Neural cell (in vitro differentiated cells): ENCODE measurements around the gene TMEM94. TPM values are rescaled to one million over a fixed set of nuclear protein-coding genes. Genes with fewer than 3 reads are reported as not detected.
"Not testable (repeated sequence)": the region's sequence is repeated elsewhere in the genome, so short reads cannot be mapped to it uniquely, and the experiment has no call there.

Source experiments
- H2AFZ ChIP-seq: fragments of 200-600, 300-800 bp; sonication (generic), shearing (Covaris generic); 2 replicates; pipeline ENCODE4 v1.6.0; 2014; ENCODE audit warnings: low read depth, mild to moderate bottlenecking, antibody characterized with exemption, low read length, moderate library complexity
- H3F3A ChIP-seq: fragments of 200-600 bp; shearing (Covaris generic); 2 replicates; pipeline ENCODE4 v1.6.1; 2016; ENCODE audit warnings: mild to moderate bottlenecking, moderate library complexity, mixed read lengths, antibody characterized with exemption, low read length; ENCODE audit not compliant: insufficient read depth, poor library complexity, severe bottlenecking
- H3K27ac ChIP-seq: fragments of 200-600, 300-800 bp; sonication (generic), shearing (Covaris generic); 2 replicates; pipeline ENCODE4 v1.5.1; 2014; ENCODE audit warnings: mild to moderate bottlenecking, low read length, moderate library complexity
- H3K27me3 ChIP-seq: fragments of 300-800, 200-600 bp; sonication (generic), shearing (Covaris generic); 2 replicates; pipeline ENCODE4 v1.6.0; 2014; ENCODE audit warnings: mild to moderate bottlenecking, low read depth, low read length, moderate library complexity; ENCODE audit not compliant: insufficient read depth
- H3K36me3 ChIP-seq: fragments of 300-800, 200-600 bp; sonication (generic), shearing (Covaris generic); 2 replicates; pipeline ENCODE4 v1.5.1; 2014; ENCODE audit warnings: mild to moderate bottlenecking, antibody characterized with exemption, low read length, moderate library complexity; ENCODE audit not compliant: insufficient read depth
- H3K4me2 ChIP-seq: fragments of 300-800, 200-600 bp; sonication (generic), shearing (Covaris generic); 2 replicates; pipeline ENCODE4 v1.6.0; 2014; ENCODE audit warnings: mild to moderate bottlenecking, low read length
- H3K4me3 ChIP-seq: fragments of 300-800, 200-600 bp; sonication (generic), shearing (Covaris generic); 2 replicates; pipeline ENCODE4 v1.5.1; 2014; ENCODE audit warnings: mild to moderate bottlenecking, low read length, moderate library complexity
- H3K79me2 ChIP-seq: fragments of 200-600 bp; shearing (Covaris generic); replicated peaks from 2 replicates; pipeline ENCODE4 v1.6.0; 2014; ENCODE audit warnings: mild to moderate bottlenecking, low read length, moderate library complexity; ENCODE audit not compliant: insufficient read depth
- H3K9ac ChIP-seq: fragments of 300-800, 200-600 bp; sonication (generic), shearing (Covaris generic); 2 replicates; pipeline ENCODE4 v1.6.1; 2016; ENCODE audit warnings: mild to moderate bottlenecking, low read length, mixed read lengths
- H3K9me2 ChIP-seq: fragments of 200-600 bp; shearing (Covaris generic); 2 replicates; pipeline ENCODE4 v1.6.1; 2016; ENCODE audit warnings: mild to moderate bottlenecking, low read length, mixed read lengths; ENCODE audit not compliant: insufficient read depth
- H3K9me3 ChIP-seq: fragments of 200-600, 300-800 bp; sonication (generic), shearing (Covaris generic); 2 replicates; pipeline ENCODE4 v1.6.1; 2016; ENCODE audit warnings: mild to moderate bottlenecking, mixed run types, low read length, moderate library complexity, mixed read lengths
- H4K20me1 ChIP-seq: fragments of 200-600 bp; shearing (Covaris generic); 2 replicates; pipeline ENCODE4 v1.6.1; 2016; ENCODE audit warnings: mild to moderate bottlenecking, mixed run types; ENCODE audit not compliant: insufficient read depth
- EP300 ChIP-seq: fragments of 450-650 bp; conservative IDR thresholded peaks from 2 replicates; pipeline ENCODE4 v1.6.1; 2014; ENCODE audit warnings: antibody characterized with exemption, mild to moderate bottlenecking, moderate library complexity; ENCODE audit not compliant: poor library complexity, severe bottlenecking
- EZH2 ChIP-seq: fragments of 200-600, 300-800 bp; shearing (Covaris generic), sonication (generic); IDR thresholded peaks from 2 replicates; pipeline ENCODE4 v1.6.1; 2014; ENCODE audit warnings: antibody characterized with exemption, low read length, borderline replicate concordance, mild to moderate bottlenecking; ENCODE audit not compliant: insufficient read depth, poor library complexity, severe bottlenecking
- MXI1 ChIP-seq: fragments of 450-650 bp; conservative IDR thresholded peaks from 2 replicates; pipeline ENCODE4 v1.6.1; 2014; ENCODE audit warnings: antibody characterized with exemption, mild to moderate bottlenecking; ENCODE audit not compliant: poor library complexity, severe bottlenecking
- POLR2AphosphoS5 ChIP-seq: IDR thresholded peaks from 2 replicates; pipeline ENCODE4 v1.6.1; 2012
- RAD21 ChIP-seq: fragments of 450-650 bp; conservative IDR thresholded peaks from 2 replicates; pipeline ENCODE4 v1.6.1; 2014; ENCODE audit warnings: antibody characterized with exemption, mild to moderate bottlenecking, moderate library complexity
- SMC3 ChIP-seq: fragments of 450-650 bp; conservative IDR thresholded peaks from 2 replicates; pipeline ENCODE4 v1.6.1; 2014; ENCODE audit warnings: antibody characterized with exemption, mild to moderate bottlenecking, moderate library complexity; ENCODE audit not compliant: poor library complexity
- TAF1 ChIP-seq: IDR thresholded peaks from 2 replicates; pipeline ENCODE4 v1.6.1; 2012; ENCODE audit warnings: low read depth
- polyA plus RNA-seq: library from polyadenylated mRNA; depleted of rRNA; stranded (reverse); fragments of >200 nt; gene quantifications from 2 replicates; pipeline ENCODE4 v1.2.3, GENCODE V29; 2014
- TF ChIP-seq, protein P1 (sequence below): fragments of 450-650 bp; IDR thresholded peaks from 2 replicates; pipeline ENCODE4 v1.5.1; 2014; ENCODE audit warnings: antibody characterized with exemption, mild to moderate bottlenecking, moderate library complexity; ENCODE audit not compliant: poor library complexity, severe bottlenecking
- TF ChIP-seq, protein P2 (sequence below): IDR thresholded peaks from 2 replicates; pipeline ENCODE4 v1.6.1; 2012; ENCODE audit warnings: borderline replicate concordance

The TMEM94 gene
- polyA plus RNA-seq, 1 donor from 2014 or later: 37.0 TPM

DNA sequence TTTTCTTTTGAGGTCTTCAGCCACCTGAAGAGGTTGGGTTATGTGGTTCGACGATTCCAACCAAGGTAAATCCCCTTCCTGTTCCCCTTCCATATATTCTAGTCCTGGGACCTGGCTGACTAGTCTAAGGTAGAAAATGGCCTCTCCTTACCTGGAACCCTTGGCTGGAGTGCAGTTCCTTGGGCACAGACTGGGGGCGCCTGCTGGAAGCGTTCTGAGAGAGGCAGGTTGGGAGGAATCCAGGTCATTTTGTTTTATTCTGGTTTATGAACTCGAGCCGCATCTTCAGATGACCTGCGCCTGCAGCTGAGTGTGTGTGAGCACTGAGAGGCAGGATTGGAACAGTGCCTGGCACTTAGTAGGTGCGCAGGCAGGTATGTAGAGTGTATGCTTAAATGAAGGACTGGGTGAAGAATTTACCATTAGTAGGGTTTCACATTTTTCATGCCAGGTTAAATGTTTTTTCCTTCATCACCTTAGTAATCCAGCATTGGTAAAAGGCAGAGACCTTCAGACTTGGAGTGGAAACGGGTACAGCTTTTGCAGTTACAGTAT is 62.6 kb downstream of the TMEM94 start:
- Histone ChIP-seq H3K4me2 (no peak overlapping the region), H3K27ac (no peak overlapping the region), H3K27me3 (peaks cover 1% of the 10 kb centered on the region), H4K20me1 (no peaks in the 10 kb centered on the region), H3K9me2 (no peaks in the 10 kb centered on the region), H3K79me2 (peaks cover 11% of the 10 kb centered on the region), H3K4me3 (no peak overlapping the region), H3K9ac (no peak overlapping the region), H3K36me3 (no peaks in the 10 kb centered on the region), H3K9me3 (no peaks in the 10 kb centered on the region), H2AFZ (no peak overlapping the region), H3F3A (no peaks in the 10 kb centered on the region)
- no peak for TF ChIP-seq EP300
- TF ChIP-seq EZH2: no peak
- TF ChIP-seq, protein P1, sequence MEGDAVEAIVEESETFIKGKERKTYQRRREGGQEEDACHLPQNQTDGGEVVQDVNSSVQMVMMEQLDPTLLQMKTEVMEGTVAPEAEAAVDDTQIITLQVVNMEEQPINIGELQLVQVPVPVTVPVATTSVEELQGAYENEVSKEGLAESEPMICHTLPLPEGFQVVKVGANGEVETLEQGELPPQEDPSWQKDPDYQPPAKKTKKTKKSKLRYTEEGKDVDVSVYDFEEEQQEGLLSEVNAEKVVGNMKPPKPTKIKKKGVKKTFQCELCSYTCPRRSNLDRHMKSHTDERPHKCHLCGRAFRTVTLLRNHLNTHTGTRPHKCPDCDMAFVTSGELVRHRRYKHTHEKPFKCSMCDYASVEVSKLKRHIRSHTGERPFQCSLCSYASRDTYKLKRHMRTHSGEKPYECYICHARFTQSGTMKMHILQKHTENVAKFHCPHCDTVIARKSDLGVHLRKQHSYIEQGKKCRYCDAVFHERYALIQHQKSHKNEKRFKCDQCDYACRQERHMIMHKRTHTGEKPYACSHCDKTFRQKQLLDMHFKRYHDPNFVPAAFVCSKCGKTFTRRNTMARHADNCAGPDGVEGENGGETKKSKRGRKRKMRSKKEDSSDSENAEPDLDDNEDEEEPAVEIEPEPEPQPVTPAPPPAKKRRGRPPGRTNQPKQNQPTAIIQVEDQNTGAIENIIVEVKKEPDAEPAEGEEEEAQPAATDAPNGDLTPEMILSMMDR: no peak
- no peak for TF ChIP-seq POLR2AphosphoS5
- TF ChIP-seq MXI1: no peak
- no peak for TF ChIP-seq RAD21
- TF ChIP-seq SMC3: no peak
- no peak for TF ChIP-seq TAF1
- TF ChIP-seq, protein P2, sequence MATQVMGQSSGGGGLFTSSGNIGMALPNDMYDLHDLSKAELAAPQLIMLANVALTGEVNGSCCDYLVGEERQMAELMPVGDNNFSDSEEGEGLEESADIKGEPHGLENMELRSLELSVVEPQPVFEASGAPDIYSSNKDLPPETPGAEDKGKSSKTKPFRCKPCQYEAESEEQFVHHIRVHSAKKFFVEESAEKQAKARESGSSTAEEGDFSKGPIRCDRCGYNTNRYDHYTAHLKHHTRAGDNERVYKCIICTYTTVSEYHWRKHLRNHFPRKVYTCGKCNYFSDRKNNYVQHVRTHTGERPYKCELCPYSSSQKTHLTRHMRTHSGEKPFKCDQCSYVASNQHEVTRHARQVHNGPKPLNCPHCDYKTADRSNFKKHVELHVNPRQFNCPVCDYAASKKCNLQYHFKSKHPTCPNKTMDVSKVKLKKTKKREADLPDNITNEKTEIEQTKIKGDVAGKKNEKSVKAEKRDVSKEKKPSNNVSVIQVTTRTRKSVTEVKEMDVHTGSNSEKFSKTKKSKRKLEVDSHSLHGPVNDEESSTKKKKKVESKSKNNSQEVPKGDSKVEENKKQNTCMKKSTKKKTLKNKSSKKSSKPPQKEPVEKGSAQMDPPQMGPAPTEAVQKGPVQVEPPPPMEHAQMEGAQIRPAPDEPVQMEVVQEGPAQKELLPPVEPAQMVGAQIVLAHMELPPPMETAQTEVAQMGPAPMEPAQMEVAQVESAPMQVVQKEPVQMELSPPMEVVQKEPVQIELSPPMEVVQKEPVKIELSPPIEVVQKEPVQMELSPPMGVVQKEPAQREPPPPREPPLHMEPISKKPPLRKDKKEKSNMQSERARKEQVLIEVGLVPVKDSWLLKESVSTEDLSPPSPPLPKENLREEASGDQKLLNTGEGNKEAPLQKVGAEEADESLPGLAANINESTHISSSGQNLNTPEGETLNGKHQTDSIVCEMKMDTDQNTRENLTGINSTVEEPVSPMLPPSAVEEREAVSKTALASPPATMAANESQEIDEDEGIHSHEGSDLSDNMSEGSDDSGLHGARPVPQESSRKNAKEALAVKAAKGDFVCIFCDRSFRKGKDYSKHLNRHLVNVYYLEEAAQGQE: no peak

DNA sequence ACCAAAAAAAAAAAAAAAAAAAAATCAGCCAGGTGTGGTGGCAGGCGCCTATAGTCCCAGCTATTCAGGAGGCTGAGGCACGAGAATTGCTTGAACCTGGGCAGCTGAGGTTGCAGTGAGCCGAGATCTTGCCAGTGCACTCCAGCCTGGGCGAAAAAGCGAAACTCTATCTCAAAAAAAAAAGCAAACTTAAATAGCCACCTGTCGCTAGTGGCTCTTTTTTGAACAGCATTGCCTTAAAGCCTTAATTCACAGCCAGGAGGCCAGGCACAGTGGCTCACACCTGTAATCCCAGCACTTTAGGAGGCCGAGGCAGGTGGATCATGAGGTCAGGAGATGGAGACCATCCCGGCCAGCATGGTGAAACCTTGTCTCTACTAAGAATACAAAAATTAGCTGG is 64.0 kb downstream of the TMEM94 start:
- not testable (repeated sequence) for H3F3A ChIP-seq

DNA sequence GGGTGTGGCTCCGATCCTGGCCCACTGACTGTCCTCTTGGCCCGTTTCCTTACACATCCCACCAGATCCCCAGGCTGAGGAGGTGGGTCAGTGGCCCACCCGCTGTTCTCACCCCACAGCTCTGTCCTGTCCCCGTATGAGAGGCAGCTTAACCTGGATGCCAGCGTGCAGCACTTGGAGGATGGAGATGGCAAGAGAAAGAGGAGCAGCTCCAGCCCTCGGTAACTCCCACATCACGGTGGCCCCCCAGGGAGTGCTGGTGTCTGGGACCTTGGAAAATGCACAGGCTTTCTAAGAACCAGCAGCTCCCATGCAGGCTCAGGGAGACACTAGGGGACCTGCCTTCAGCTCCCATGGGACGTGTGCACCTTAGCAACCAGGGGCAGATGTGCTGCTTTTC is 64.9 kb downstream of the TMEM94 start:
- no peak overlapping the region for H3K4me2 ChIP-seq
- H3K36me3 ChIP-seq: no peaks in the 10 kb centered on the region
- no peaks in the 10 kb centered on the region for H3K9me2 ChIP-seq
- no peak overlapping the region for H3K27ac ChIP-seq
- no peak overlapping the region for H2AFZ ChIP-seq
- H3K4me3 ChIP-seq: no peak overlapping the region
- H3K79me2 ChIP-seq: no peaks in the 10 kb centered on the region
- no peaks in the 10 kb centered on the region for H3F3A ChIP-seq
- no peaks in the 10 kb centered on the region for H3K9me3 ChIP-seq
- H3K27me3 ChIP-seq: peaks cover 20% of the 10 kb centered on the region
- no peaks in the 10 kb centered on the region for H4K20me1 ChIP-seq
- no peak overlapping the region for H3K9ac ChIP-seq
- TF ChIP-seq, protein P2: no peak
- TF ChIP-seq RAD21: no peak
- no peak for TF ChIP-seq EZH2
- no peak for TF ChIP-seq POLR2AphosphoS5
- no peak for TF ChIP-seq SMC3
- TF ChIP-seq, protein P1: no peak
- no peak for TF ChIP-seq TAF1
- TF ChIP-seq MXI1: no peak
- no peak for TF ChIP-seq EP300

More for the DNA sequence above, 64.0 kb downstream of the TMEM94 start:
- peaks cover 14% of the 10 kb centered on the region for H3K27me3 ChIP-seq
- H3K4me3 ChIP-seq, H3K9me2 ChIP-seq, H3K36me3 ChIP-seq, H4K20me1 ChIP-seq, H3K9ac ChIP-seq, H3K27ac ChIP-seq, H2AFZ ChIP-seq, H3K4me2 ChIP-seq, H3K9me3 ChIP-seq, H3K79me2 ChIP-seq: not testable (repeated sequence)
